ENCODE results near the gene ZNF507.
A peak's percentile ranks its signal among the peaks of the same experiment; 100 is the strongest.

The ZNF507 gene

DNA sequence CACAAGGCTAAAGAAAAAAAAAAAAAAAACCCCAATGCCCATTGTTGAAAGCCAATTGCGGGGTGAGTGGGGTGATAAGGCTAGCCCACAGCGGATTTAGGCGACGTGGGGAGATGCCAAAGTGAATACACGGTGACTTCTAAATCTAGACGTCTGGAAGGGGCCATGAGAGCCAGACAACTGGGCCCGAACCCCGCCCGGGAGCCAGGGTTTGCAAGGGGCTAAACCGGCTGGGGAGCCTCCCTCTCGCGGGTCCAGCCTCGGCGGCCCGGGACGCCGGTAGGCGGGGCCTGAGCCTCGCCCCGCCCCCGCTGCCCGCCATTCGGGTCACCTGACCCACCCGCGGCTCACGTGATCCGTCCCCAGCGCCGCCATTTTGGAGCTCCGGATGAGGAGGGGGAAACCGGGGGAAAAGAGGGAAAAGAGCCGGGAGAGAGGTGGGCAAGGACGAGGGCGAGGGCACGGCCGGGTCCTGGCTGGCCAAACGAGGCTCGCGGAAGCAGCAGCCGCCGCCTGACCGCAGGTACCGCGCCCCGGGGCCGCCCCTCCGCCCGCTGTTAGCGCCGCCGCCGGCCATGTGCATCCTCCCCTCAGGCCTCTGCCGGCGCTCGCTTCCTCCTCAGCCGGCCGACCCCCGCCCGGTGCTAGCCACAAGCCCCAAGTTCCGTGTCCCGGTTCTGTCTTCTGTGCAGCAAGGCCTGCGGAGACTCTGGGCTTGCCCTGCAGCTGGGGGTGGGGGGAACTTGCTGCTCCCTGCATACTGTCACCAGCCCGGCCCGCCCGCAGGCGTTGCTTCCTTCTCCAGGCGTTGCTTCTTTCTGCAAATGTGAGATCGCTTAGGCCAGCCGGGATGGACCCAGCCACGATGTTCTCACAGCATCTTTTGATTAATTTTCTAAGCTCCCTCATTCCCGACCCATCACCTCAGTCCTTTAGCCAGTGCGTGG lies at the start of gene ZNF507:
Gene ZNF507 (plus strand): TSS at position 350 of the 947 bp plus-strand sequence. CDS start 7,221 bp downstream, outside the sequence.
- peak; percentile 83 for DNase-seq

DNA sequence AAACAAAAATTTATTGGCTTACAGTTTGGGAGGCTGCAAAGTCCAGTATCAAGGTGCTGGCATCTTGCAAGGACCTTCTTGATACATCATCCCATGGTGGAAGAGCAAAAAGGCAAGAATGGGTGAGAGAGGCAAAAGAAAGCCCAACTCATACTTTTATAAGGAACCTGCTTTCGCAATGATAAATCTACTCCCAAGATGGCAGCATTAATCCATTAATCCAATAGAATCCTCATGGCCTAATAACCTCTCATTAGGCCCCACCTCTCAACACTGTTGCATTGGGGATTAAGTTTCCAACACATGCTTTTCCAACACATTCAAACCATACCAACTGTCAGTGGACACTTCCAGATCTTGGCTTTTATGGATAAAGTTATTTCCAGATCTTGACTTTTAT lies 48.7 kb upstream of the ZNF507 start:
- DNase-seq = no peak

DNA sequence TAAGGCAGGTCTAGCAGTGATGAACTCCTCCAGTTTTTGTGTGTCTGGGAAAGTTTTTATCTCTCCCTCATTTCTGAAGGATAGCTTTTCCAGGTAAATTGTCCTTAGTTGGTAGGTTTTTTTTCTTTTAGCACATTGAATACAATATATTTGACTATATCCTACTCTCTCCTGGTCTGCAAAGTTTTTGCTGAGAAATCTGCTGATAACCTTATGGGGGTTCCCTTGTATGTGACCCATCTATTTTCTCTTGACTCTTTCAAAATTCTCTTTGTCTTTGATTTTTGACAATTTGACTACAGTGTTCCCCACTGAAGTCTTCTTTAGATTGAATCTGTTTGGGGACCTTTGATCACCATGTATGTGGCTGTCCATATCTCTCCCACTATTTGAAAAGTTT lies 42.6 kb upstream of the ZNF507 start:
- DNase-seq = no peak

DNA sequence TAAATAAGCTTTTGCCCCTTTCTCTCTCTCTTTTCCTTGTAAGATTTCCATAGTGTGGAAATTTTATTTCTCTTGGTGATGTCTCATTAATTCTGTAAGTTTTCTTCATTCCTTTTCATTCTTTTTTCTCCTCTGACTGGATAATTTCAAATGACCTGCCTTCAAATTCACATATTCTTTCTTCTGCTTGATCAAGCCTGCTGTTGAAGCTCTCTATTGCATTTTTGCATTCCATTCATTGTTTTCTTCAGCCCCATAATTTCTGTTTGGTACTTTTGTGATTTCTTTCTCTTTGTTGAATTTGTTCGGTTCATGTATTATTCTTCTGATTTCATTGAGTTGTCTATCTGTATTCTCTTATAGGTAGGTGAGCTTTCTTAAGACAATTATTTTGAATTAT lies 42.2 kb upstream of the ZNF507 start:
- no peak for DNase-seq

DNA sequence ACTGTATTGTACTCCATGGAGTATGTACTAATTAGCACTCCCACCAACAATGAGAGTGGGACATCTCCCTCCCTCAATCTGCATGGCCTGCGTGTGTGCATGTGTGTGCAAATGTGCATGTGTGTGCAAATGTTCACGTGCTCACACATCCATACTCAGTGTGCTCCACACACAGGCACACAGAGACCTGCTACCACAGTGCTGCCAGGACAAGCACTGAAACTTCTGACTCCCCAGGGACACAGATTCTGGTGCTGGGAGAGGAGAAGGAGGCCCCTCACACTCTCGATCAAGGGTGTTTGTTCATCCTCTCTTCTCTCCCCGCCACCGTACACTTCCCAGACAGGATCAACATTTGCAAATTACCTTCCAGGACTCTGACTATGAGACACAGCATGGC lies 37.8 kb upstream of the ZNF507 start:
- DNase-seq = no peak

DNA sequence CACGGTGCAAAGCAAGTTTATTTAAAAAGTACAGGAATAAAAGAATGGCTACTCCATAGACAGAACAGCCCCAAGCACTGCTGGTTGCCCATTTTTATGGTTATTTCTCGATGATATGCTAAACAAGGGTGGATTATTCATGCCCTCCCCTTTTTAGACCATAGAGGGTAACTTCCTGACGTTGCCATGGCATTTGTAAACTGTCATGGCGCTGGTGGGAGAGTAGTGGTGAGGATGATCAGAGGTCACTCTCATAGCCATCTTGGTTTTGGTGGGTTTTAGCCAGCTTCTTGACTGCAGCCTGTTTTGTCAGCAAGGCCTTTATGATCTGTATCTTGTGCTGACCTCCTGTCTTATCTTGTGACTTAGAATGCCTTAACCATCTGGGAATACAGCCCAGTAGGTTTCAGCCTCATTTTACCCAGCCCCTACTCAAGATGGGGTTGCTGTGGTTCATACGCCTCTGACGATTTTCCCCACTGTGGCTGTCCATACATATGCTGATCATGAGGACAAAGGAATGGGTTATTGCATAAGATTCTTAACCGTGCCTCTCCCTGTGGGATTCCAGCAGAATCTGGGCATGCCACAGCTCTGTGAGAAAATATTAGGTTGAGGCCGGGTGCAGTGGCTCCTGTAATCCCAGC lies 36.9 kb upstream of the ZNF507 start:
- no peak for DNase-seq

DNA sequence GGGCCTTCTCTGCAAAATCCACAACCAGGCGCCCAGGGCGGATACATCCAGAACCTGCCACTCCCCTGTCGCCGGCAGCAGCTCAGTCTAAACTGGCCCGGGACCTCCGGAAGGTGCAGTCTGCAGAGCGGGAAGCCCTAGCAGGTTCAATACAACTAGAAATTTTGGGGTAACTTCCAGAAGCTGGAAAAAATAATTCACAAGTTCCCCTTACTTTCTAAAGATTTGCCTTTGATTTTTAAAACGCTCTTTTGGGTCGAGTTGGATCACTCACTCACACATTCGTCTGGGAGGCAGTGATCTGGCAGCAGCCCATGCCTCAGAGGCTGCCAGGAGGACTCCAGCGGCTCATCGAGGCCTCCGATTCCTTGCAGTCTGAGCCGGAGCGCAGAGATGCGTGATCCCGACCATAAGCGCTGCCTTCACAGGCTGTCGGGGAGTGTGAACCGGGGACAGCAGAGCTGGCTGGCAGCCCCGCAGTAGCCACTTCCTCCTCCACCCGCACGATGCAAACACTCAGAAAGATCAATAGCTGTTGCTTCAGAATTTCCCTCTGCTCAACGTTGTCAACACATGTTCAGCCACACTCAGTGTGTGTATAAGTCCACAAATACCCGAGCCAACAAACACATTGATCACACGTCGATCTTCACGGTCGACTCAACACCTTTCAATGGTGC lies 35.6 kb upstream of the ZNF507 start:
- DNase-seq = no peak

DNA sequence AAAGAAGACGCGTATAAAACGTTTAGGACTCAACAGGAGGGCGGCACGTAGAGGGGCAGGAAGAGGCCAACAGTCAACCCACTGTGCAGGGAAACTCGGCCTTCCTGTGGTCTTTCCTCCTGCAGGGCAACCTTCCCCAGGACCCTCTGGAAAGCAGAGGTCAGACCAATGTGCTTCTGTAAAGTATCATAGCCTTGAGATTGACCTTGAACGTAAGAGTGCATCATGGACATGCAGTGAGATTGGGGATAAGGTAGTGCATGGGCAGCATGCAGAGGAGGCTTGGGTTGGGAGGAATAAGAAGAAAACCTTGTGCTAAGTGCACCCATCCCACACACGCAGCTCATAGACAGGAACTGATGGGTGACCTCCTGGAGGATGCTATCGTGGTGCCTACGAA lies 34.0 kb upstream of the ZNF507 start:
- no peak for DNase-seq

DNA sequence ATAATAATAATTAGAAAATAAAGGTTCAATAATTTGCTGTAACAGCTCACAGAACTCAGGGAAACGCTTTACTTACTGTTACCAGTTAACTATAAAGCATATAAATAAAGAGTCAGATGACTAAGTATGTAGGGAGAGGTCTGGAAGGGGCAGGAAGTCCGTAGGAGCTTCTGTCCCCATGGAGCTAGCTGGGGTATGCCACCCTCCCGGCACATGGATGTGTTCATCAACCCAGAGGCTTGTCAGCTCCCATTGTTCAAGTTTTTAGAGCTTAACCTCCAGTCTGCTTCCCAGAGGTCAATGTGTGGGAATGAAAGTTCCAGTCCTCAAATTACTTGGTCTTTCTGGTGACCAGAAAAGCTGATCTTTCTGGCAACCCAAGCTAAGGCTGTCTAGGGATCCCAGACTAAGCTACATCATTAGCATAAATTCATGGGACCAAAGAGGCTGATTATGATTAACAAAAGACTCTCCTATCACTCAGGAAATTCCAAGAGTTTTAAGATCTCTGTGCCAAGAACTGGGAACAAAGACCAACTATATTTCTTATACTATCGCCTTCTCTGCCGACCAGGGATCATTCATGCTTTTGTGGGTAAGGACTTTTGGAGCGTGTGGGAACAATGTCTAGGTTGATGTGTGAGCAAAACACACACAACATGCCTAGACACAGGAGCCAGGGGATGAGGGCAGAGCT lies 31.7 kb upstream of the ZNF507 start:
- no peak for DNase-seq

DNA sequence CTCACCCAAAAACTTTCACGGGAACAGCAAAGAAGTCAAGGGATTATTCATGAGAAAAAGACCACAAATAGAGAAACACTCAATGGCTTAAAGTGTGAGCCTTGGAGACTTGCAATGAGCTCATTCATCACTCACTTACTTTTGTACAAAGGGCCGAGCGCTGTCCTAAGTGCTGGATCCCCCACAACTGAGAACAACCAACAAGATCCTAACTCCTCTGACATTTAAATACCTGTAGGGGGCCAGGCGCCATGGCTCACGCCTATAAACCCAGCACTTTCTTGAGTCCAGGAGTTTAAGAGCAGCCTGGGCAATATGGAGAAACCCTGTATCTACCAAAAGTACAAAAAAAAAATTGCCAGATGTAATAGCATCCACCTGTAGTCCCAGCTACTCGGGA lies 29.4 kb upstream of the ZNF507 start:
- no peak for DNase-seq

DNA sequence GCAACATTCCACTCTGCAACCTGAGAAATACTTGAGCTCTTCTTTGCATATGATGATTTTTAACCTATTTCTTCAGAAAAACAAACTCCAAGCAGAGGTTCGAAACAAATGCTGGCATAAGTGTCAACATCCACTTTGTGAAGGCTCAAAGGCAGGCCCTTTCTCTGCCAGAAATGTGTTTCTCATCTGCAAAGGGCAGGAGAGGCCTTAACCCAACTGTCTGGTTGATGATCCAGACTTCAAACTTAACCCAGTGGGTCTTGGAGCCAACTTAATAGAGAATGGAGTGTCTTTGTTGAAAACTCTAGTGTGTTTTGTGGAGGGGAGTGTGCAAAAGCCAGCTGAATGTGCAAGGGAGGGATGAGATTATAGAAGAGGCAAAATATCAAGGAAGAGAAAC lies 28.3 kb upstream of the ZNF507 start:
- DNase-seq = no peak

DNA sequence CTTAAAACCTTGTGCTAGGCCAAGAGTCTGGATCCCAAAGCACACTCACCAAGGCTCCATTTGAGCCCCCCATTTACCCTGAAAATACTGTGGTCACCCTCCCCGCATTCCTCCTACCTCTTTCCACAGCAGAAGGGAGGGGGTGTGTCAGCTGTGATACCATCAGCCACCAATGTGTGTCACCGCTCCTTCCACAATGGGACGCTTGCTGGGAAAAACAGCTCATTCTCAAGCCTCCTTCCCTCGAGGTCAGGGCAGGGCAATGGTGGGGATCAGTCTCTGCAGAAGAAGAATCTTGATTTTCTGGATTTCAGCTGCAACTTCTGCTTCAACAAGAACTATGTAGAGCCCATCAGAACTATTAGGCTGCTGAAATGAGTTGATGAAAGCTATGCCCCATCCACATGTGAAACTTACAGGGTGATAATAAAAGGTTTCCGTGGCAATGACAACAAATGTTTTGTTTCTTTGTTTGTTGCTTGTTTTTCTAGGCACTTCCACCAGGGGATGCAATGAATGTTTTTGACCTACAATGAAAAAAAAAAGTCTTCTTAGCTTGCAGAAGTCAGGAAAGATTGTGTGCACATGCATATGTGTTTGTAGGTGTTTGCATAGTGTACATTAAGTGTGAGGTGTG lies 26.4 kb upstream of the ZNF507 start:
- no peak for DNase-seq

DNA sequence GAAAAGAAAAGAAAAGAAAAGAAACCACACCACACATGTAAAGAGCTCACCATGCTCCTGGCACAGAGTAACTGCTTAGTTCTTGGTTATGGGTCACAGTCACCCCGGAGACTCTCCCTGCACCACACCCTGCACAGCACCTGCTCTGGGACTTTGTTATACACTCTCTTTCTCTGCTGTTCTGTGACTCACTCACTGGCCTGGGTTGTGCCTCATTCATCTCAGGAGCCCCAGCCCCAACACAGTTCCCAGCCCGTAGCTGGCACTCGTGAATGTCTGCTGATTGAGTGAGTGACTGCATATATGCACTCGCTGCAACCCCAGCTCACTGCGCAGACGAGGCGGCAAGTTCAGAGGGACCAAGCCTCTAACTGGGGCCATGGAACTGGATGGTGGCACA lies 22.9 kb upstream of the ZNF507 start:
- DNase-seq = no peak

DNA sequence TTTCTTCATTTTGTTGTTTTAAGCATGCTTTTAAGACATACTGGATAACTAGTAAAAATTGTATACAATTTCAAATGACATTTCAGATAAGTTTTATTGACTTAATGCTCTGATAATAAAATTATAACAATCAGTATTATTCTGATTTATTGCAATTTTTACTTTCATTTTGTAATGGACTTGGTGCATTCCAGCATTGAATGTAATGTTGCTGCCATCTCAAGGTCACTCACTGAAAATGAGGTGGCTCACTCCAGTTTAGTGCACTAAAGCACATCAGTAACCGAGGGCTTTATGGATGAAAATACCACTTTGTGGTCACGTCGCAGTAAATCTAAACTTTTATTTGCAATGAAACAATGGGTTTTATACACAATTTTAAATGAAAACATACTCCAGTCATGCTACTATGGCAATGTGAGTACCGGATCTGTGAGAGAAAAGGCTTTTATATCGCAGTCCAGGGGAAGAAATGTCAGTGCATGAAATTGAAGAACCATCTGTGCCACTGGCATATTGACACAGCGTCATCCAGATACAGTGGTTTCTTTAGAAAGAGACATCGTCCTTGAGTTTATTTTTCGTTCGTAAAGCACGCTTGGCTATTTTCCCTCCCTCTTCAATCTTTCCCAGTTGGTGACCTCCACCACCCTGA lies 20.7 kb upstream of the ZNF507 start:
- no peak for DNase-seq

DNA sequence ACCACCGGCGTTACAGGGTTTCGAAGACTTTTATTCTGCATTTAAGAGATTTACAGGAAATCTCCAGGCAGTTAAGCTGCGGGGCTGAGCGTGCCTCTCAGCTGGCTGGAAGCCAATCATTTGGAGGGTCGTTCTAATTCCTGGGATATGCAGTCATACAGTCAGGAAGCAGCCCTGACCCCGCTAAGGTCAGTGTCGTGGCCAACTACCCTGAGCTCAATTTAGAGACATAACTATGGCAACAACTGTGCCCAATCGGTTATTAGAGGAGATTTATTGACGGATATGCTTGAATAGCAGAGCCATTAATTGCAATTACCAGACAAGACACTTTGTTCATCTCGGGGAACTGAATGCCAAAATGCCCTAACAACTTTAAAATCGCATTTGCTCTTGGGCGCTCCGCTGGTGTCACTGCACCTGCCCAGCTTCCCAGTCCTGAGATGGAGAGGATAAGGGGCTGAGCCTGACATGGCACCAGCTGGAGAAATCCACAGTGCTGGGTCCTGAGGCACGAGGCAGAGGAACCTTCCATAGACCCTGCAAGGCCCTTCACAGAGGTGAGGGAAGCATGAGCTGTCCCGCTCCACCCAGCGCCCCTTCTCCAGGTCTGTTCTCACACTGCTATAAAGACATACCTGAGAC lies 15.1 kb upstream of the ZNF507 start:
- DNase-seq = no peak

DNA sequence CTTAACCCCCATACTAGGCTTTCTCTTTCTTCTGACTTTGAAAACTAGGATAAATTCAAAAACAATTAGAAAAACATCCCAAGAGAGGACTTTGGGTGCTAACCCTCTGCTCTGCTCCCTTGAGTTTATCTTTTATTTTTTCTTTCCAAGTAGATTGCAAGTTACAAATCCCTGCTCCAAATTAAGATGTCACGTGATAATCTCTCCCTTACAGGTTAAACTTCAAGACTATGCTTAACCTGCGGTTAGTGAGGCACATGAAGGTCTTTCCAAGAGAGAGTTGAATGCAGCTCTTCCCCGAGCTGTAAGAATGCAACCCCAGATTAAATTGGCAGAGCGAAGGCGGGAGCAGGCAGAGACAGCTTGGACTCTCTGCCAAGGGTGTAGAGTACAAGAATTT lies 12.2 kb upstream of the ZNF507 start:
- DNase-seq = no peak

DNA sequence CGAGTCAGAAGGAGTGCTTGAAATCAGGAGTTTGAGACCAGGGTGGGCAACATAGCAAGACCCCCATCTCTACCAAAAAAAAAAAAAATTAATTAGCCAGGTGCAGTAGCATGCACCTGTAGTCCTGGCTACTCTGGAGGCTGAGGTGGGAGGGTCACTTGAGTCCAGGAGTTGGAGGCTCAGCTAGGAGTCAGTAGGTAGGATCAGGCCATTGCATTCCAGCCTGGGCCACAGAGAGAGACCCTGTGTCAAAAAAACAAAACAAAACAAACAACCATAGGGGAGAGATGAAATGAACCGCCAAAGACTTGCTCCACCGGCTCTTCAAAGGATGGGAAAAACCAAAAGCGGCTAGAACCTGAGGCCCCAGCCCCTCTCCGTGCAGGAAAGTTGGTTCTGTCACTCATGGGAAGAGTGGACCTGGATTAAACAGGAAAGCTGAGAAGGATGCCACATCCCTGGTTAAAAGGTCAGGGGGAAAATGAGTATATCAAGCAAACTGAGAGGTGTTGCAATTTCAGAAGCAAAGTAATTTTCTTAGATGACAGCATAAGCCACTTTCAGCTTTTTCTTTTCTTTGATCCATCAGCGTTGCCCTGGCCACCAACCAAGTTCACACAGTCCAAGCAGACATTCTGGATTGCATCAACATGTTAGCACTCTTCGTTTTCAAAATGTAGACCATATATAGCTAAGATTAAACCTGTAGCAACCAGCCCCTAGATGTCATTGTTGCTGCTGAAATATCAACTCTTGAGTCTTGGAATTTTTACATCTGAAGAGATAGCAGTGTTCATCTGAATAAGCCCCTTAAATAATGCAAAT lies 8.9 kb upstream of the ZNF507 start:
- DNase-seq = no peak

DNA sequence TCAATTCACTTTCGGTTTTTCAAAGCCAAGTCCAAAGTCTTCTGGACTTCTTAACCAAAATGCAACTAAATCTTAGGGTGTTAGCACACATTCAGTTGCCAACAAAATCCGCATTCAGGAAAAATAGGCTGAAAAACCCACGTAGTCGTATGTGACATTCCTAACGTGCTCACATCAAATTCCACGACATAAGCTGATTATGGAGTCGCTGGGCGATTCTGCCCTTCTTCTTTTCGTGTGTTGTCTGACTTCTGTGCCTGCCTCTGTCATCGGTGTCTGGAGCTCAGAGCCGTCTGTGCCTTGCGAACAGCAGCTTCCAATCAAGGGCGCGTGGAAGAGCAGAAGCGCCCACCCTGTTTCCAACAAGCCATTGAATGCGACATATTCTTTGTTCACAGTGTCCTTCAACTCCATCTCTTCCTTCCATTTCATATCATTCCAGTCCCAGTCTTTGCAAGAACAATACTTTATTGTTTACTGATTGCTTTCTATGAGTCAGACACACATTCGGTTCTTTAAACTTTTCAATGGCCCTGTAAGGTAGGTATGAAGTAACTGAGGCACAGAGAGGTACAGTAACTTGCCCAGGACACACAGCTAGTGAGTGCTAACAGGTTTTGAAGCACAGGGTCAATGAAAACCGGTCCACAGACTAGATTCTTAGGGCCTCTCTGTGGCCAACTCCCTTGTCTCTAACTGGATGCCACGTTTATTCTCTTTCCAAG lies 8.2 kb upstream of the ZNF507 start:
- DNase-seq = no peak

DNA sequence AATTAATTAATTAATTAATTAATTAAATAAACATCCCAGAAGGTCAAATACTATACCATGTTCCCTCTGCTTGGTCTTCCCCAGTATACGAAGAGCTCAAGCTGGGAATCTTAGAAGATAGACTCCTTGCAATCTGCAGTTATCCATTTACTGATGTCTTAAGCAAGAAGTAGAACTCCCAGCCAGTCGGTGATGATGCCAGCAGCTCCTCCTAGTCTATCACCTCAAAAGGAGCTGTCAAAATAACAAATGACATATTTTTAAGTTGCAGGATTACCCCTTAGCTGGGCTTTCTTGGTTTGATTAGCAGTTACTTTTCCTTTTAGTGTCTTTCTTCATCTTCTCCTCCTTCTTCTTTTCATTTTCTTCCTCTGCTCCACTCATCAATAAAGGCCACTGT lies 6.0 kb upstream of the ZNF507 start:
- DNase-seq = no peak

Measured in stimulated activated CD4-positive, alpha-beta T cell treated with anti-CD3 and anti-CD28 coated beads, Interleukin-1b, Interleukin-23, amount 100 ng/mL, for 48 hours (primary cell).